ENCODE results near the gene HNRNPR. TPM values are rescaled to one million over a fixed set of nuclear protein-coding genes. Genes with fewer than 3 reads are reported as not detected.
"Not testable (repeated sequence)": the region's sequence is repeated elsewhere in the genome, so short reads cannot be mapped to it uniquely, and the experiment has no call there.

The HNRNPR gene
- 100 to 1,000 TPM; 216 to 221 TPM for total RNA-seq

GRCh38 chr1:23344111-23344986 lies at the start of gene HNRNPR:
Gene HNRNPR (minus strand): TSS chr1:23344284. CDS start chr1:23341008, 3,276 bp downstream.
- Mint-ChIP-seq H3K9me3 (no peaks in the 10 kb centered on the region), H3K36me3 (ENCODE audit: low read depth) (peaks cover 21% of the 10 kb centered on the region), H3K27ac (peak within 1 kb of the TSS; percentile 98), H3K27me3 (no peaks in the 10 kb centered on the region), H3K4me3 (peak within 1 kb of the TSS; percentile 91), H3K4me1 (peaks cover 42% of the 10 kb centered on the region)
- ChIA-PET POLR2A (interaction anchor here (0.5 to 1.5 kb wide), 7 partner anchors 9 to 611 kb away, joined by 3 to 17 read pairs (median 4); no protein-coding TSS in a partner anchor), CTCF (interaction anchor here (0.6 to 1.2 kb wide), 6 partner anchors 18 to 380 kb away, joined by 3 to 6 read pairs (median 3); no protein-coding TSS in a partner anchor)
- DNase-seq: peak; percentile 99

GRCh38 chr1:23393706-23394105 lies 49.6 kb upstream of the HNRNPR start:
- ChIA-PET POLR2A (no interaction called here), CTCF (interaction anchor here (1.0 to 2.4 kb wide), 2 partner anchors 8 to 10 kb away, joined by 5 to 9 read pairs; no protein-coding TSS in a partner anchor)
- no peak for DNase-seq
- no peaks in the 10 kb centered on the region for H3K27me3 Mint-ChIP-seq
- peaks cover 3% of the 10 kb centered on the region for H3K36me3 Mint-ChIP-seq (ENCODE audit: low read depth)
- H3K4me3 Mint-ChIP-seq: no peak overlapping the region
- no peak overlapping the region for H3K27ac Mint-ChIP-seq
- no peaks in the 10 kb centered on the region for H3K9me3 Mint-ChIP-seq
- H3K4me1 Mint-ChIP-seq: peaks cover 4% of the 10 kb centered on the region

- no peak for DNase-seq
- H3K4me3 Mint-ChIP-seq: no peak overlapping the region
- H3K27ac Mint-ChIP-seq: no peak overlapping the region
- H3K4me1 Mint-ChIP-seq: peaks cover 4% of the 10 kb centered on the region
- H3K9me3 Mint-ChIP-seq: no peaks in the 10 kb centered on the region
- peaks cover 3% of the 10 kb centered on the region for H3K36me3 Mint-ChIP-seq (ENCODE audit: low read depth)
- CTCF ChIA-PET: interaction anchor here (2.4 kb wide), 1 partner anchor 12 kb away, joined by 9 read pairs; no protein-coding TSS in a partner anchor
- no peaks in the 10 kb centered on the region for H3K27me3 Mint-ChIP-seq
- POLR2A ChIA-PET: no interaction called here
These were observed 48.2 kb upstream of the HNRNPR start for GRCh38 chr1:23392125-23392855.

- H3K9me3 Mint-ChIP-seq: no peaks in the 10 kb centered on the region
- no peaks in the 10 kb centered on the region for H3K27me3 Mint-ChIP-seq
- no peaks in the 10 kb centered on the region for H3K4me1 Mint-ChIP-seq
- POLR2A ChIA-PET: no interaction called here
- no peak for DNase-seq
- H3K4me3 Mint-ChIP-seq: no peak overlapping the region
- CTCF ChIA-PET: no interaction called here
- H3K36me3 Mint-ChIP-seq (ENCODE audit: low read depth): no peaks in the 10 kb centered on the region
- no peak overlapping the region for H3K27ac Mint-ChIP-seq
These were observed 45.8 kb upstream of the HNRNPR start for GRCh38 chr1:23389837-23390321.

GRCh38 chr1:23387494-23387893 lies 43.4 kb upstream of the HNRNPR start:
- ChIA-PET CTCF (no interaction called here), POLR2A (no interaction called here)
- H3K36me3 Mint-ChIP-seq (ENCODE audit: low read depth): no peaks in the 10 kb centered on the region
- H3K4me1 Mint-ChIP-seq: no peaks in the 10 kb centered on the region
- H3K9me3 Mint-ChIP-seq: no peaks in the 10 kb centered on the region
- DNase-seq: no peak
- H3K27me3 Mint-ChIP-seq: no peaks in the 10 kb centered on the region
- no peak overlapping the region for H3K4me3 Mint-ChIP-seq
- no peak overlapping the region for H3K27ac Mint-ChIP-seq

GRCh38 chr1:23385119-23385621 lies 41.1 kb upstream of the HNRNPR start:
- DNase-seq: no peak
- H3K4me3 Mint-ChIP-seq: no peak overlapping the region
- no peaks in the 10 kb centered on the region for H3K27me3 Mint-ChIP-seq
- no peaks in the 10 kb centered on the region for H3K9me3 Mint-ChIP-seq
- H3K4me1 Mint-ChIP-seq: no peaks in the 10 kb centered on the region
- H3K27ac Mint-ChIP-seq: no peak overlapping the region
- POLR2A ChIA-PET: no interaction called here
- CTCF ChIA-PET: interaction anchor here (2.5 kb wide), 1 partner anchor 9 kb away, joined by 5 read pairs; no protein-coding TSS in a partner anchor
- H3K36me3 Mint-ChIP-seq (ENCODE audit: low read depth): no peaks in the 10 kb centered on the region

- ChIA-PET POLR2A (no interaction called here), CTCF (interaction anchor here (2.5 kb wide), 1 partner anchor 10 kb away, joined by 5 read pairs; no protein-coding TSS in a partner anchor)
- DNase-seq: no peak
- Mint-ChIP-seq H3K27ac (no peak overlapping the region), H3K36me3 (ENCODE audit: low read depth) (no peaks in the 10 kb centered on the region), H3K4me3 (no peak overlapping the region), H3K4me1 (no peaks in the 10 kb centered on the region), H3K27me3 (no peaks in the 10 kb centered on the region), H3K9me3 (no peaks in the 10 kb centered on the region)
These were observed 40.4 kb upstream of the HNRNPR start for GRCh38 chr1:23384312-23385058.

- H3K4me3 Mint-ChIP-seq: no peak overlapping the region
- no peaks in the 10 kb centered on the region for H3K36me3 Mint-ChIP-seq (ENCODE audit: low read depth)
- no peaks in the 10 kb centered on the region for H3K27me3 Mint-ChIP-seq
- POLR2A ChIA-PET: no interaction called here
- CTCF ChIA-PET: interaction anchor here (2.5 kb wide), 1 partner anchor 11 kb away, joined by 5 read pairs; no protein-coding TSS in a partner anchor
- H3K4me1 Mint-ChIP-seq: no peaks in the 10 kb centered on the region
- no peak for DNase-seq
- no peaks in the 10 kb centered on the region for H3K9me3 Mint-ChIP-seq
- no peak overlapping the region for H3K27ac Mint-ChIP-seq
These were observed 39.7 kb upstream of the HNRNPR start for GRCh38 chr1:23383577-23384311.

- no peaks in the 10 kb centered on the region for H3K4me1 Mint-ChIP-seq
These were observed 37.3 kb upstream of the HNRNPR start for GRCh38 chr1:23381233-23381885.

GRCh38 chr1:23380719-23381118 lies 36.6 kb upstream of the HNRNPR start:
- Mint-ChIP-seq H3K9me3 (no peaks in the 10 kb centered on the region), H3K4me1 (no peaks in the 10 kb centered on the region), H3K4me3 (no peak overlapping the region), H3K27me3 (no peaks in the 10 kb centered on the region), H3K36me3 (ENCODE audit: low read depth) (no peaks in the 10 kb centered on the region), H3K27ac (no peak overlapping the region)
- no peak for DNase-seq
- ChIA-PET CTCF (no interaction called here), POLR2A (no interaction called here)

More at GRCh38 chr1:23381233-23381885, 37.3 kb upstream of the HNRNPR start:
- Mint-ChIP-seq H3K4me3 (no peak overlapping the region), H3K36me3 (ENCODE audit: low read depth) (no peaks in the 10 kb centered on the region), H3K27me3 (no peaks in the 10 kb centered on the region), H3K27ac (no peak overlapping the region), H3K9me3 (no peaks in the 10 kb centered on the region)
- ChIA-PET POLR2A (no interaction called here), CTCF (interaction anchor here (0.5 to 0.9 kb wide), 2 partner anchors 9 to 83 kb away, joined by 3 to 4 read pairs; no protein-coding TSS in a partner anchor)
- no peak for DNase-seq

- CTCF ChIA-PET: interaction anchor here (0.7 kb wide), 1 partner anchor 882 kb away, joined by 4 read pairs; no protein-coding TSS in a partner anchor
- H3K4me3 Mint-ChIP-seq; H3K27ac Mint-ChIP-seq; H3K4me1 Mint-ChIP-seq; H3K9me3 Mint-ChIP-seq; DNase-seq; H3K27me3 Mint-ChIP-seq; POLR2A ChIA-PET; H3K36me3 Mint-ChIP-seq (ENCODE audit: low read depth): not testable (repeated sequence)
These were observed 36.2 kb upstream of the HNRNPR start for GRCh38 chr1:23380236-23380635.

Data from activated CD4-positive, alpha-beta T cell treated with anti-CD3 and anti-CD28 coated beads, Interleukin-2, amount 10 ng/mL, durations not matched to agents 7 days and 5 days (primary cell).